HG02623 (cell line): ENCODE measurements around the gene RIOX2.
A peak's percentile ranks its signal among the peaks of the same experiment; 100 is the strongest.
"Not testable (repeated sequence)": the region's sequence is repeated elsewhere in the genome, so short reads cannot be mapped to it uniquely, and the experiment has no call there.

Experiments
- ATAC-seq: cut with Tn5 transposase; IDR thresholded peaks from one replicate; pipeline ENCODE4 v1.9.1; 2021; ENCODE audit warnings: moderate library complexity; ENCODE audit not compliant: unreplicated experiment

The RIOX2 gene

GRCh38 chr3:97916576-97916975, 55.7 kb downstream of the RIOX2 start:
- no peak for ATAC-seq

- ATAC-seq: no peak
Measured at GRCh38 chr3:97914388-97914787, 57.8 kb downstream of the RIOX2 start.

GRCh38 chr3:97911459-97911858, 60.8 kb downstream of the RIOX2 start:
- ATAC-seq: no peak

- ATAC-seq: no peak
Measured at GRCh38 chr3:97910931-97911351, 61.3 kb downstream of the RIOX2 start.

GRCh38 chr3:97910236-97910831, 61.9 kb downstream of the RIOX2 start:
- not testable (repeated sequence) for ATAC-seq

GRCh38 chr3:97909830-97910229, 62.4 kb downstream of the RIOX2 start:
- ATAC-seq: not testable (repeated sequence)

- no peak for ATAC-seq
Measured at GRCh38 chr3:97901313-97902248, 70.7 kb downstream of the RIOX2 start.

- no peak for ATAC-seq
Measured at GRCh38 chr3:97899331-97899730, 72.9 kb downstream of the RIOX2 start.

- no peak for ATAC-seq
Measured at GRCh38 chr3:97896547-97896946, 75.7 kb downstream of the RIOX2 start.

GRCh38 chr3:97896129-97896528, 76.1 kb downstream of the RIOX2 start:
- no peak for ATAC-seq

GRCh38 chr3:97895216-97895615, 77.0 kb downstream of the RIOX2 start:
- ATAC-seq: peak; percentile 69

- no peak for ATAC-seq
Measured at GRCh38 chr3:97892852-97893251, 79.4 kb downstream of the RIOX2 start.
